GM12892 (cell line): ENCODE results near the gene SETD3.

Source experiments
- POLR2A ChIP-seq: IDR thresholded peaks from 2 replicates; pipeline ENCODE4 v1.6.1; 2011; ENCODE audit warnings: low read depth, low read length, control low read depth
- POLR2AphosphoS5 ChIP-seq: IDR thresholded peaks from 2 replicates; pipeline ENCODE4 v1.6.1; 2011; ENCODE audit warnings: low read depth, low read length, control low read depth

DNA sequence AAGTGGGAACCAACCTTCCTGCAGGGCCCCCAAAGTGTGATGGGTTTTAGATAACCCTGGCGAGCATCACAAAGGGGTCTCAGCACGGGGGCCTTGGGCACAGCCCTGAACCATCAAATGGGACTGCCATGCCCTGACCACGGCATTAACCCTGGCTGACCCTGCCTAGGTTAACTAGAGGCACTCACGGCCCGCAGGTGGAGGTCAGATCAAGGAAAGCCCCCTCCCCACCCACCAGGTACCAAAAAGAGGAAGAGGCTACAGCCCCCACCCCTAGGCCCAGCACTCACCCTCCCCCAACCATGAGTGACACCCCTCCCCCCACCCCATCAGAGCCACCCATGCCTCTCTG, 43.0 kb upstream of the SETD3 start:
- no peak for TF ChIP-seq POLR2A
- no peak for TF ChIP-seq POLR2AphosphoS5
